Progenitor cell of endocrine pancreas (in vitro differentiated cells): ENCODE data around the gene LCN15. TPM values are rescaled to one million over a fixed set of nuclear protein-coding genes. Genes with fewer than 3 reads are reported as not detected.
A peak's percentile ranks its signal among the peaks of the same experiment; 100 is the strongest.

Experiments used
- DNase-seq: peaks from one replicate; pipeline ENCODE4 v3.0.0; 2021; ENCODE audit warnings: low spot score; ENCODE audit not compliant: unreplicated experiment
- H3K27ac Mint-ChIP-seq: 2 replicates; pipeline ENCODE4 v1.8.0; 2021; ENCODE audit warnings: mild to moderate bottlenecking, moderate library complexity, mixed read lengths
- H3K27me3 Mint-ChIP-seq: 2 replicates; pipeline ENCODE4 v1.8.0; 2021; ENCODE audit warnings: mixed read lengths
- H3K36me3 Mint-ChIP-seq: 2 replicates; pipeline ENCODE4 v1.8.0; 2022; ENCODE audit warnings: mixed read lengths; ENCODE audit not compliant: insufficient read depth
- H3K4me1 Mint-ChIP-seq: 2 replicates; pipeline ENCODE4 v1.8.0; 2021; ENCODE audit warnings: low read depth, mixed read lengths
- H3K4me3 Mint-ChIP-seq: 2 replicates; pipeline ENCODE4 v1.8.0; 2021; ENCODE audit warnings: low read depth, mild to moderate bottlenecking, moderate library complexity, mixed read lengths
- H3K9me3 Mint-ChIP-seq: 2 replicates; pipeline ENCODE4 v1.8.0; 2021; ENCODE audit warnings: low read depth, mixed read lengths
- CTCF ChIP-seq: fragments of 200-600 bp; sonication (generic); IDR thresholded peaks from one replicate; pipeline ENCODE4 v1.5.0; 2021; ENCODE audit warnings: antibody characterized with exemption, mild to moderate bottlenecking; ENCODE audit not compliant: unreplicated experiment
- total RNA-seq: library from RNA; stranded (reverse); gene quantifications from 2 replicates; pipeline ENCODE4 v1.2.1, GENCODE V29; 2021

Gene LCN15
- total RNA-seq, 1 donor from 2014 or later: not detected

- peaks cover 23% of the 10 kb centered on the region for H3K27me3 Mint-ChIP-seq
- DNase-seq: no peak
- no peak for TF ChIP-seq CTCF
- H3K36me3 Mint-ChIP-seq: no peaks in the 10 kb centered on the region
- H3K4me1 Mint-ChIP-seq: peaks cover 1% of the 10 kb centered on the region
- no peak overlapping the region for H3K27ac Mint-ChIP-seq
- no peak overlapping the region for H3K4me3 Mint-ChIP-seq
- H3K9me3 Mint-ChIP-seq: no peaks in the 10 kb centered on the region
Measured at GRCh38 chr9:136735812-136736480, 28.4 kb downstream of the LCN15 start.

- H3K27me3 Mint-ChIP-seq: peaks cover 24% of the 10 kb centered on the region
Measured at GRCh38 chr9:136734837-136735496, 29.4 kb downstream of the LCN15 start.

GRCh38 chr9:136733611-136734010, 30.7 kb downstream of the LCN15 start:
- Mint-ChIP-seq H3K4me1 (peaks cover 1% of the 10 kb centered on the region), H3K4me3 (no peak overlapping the region), H3K27ac (peak overlapping the region; percentile 37), H3K9me3 (no peaks in the 10 kb centered on the region), H3K27me3 (peaks cover 21% of the 10 kb centered on the region), H3K36me3 (no peaks in the 10 kb centered on the region)
- no peak for TF ChIP-seq CTCF
- no peak for DNase-seq

More at GRCh38 chr9:136734837-136735496, 29.4 kb downstream of the LCN15 start:
- DNase-seq: no peak
- Mint-ChIP-seq H3K36me3 (no peaks in the 10 kb centered on the region), H3K9me3 (no peaks in the 10 kb centered on the region), H3K4me1 (peaks cover 1% of the 10 kb centered on the region), H3K4me3 (no peak overlapping the region), H3K27ac (no peak overlapping the region)
- TF ChIP-seq CTCF: no peak

- Mint-ChIP-seq H3K4me1 (peaks cover 1% of the 10 kb centered on the region), H3K27ac (peak overlapping the region; percentile 2), H3K4me3 (no peak overlapping the region), H3K9me3 (no peaks in the 10 kb centered on the region), H3K27me3 (peaks cover 17% of the 10 kb centered on the region), H3K36me3 (no peaks in the 10 kb centered on the region)
- TF ChIP-seq CTCF: no peak
- DNase-seq: no peak
Measured at GRCh38 chr9:136732444-136733178, 31.7 kb downstream of the LCN15 start.

- Mint-ChIP-seq H3K4me1 (peaks cover 19% of the 10 kb centered on the region), H3K27me3 (peaks cover 17% of the 10 kb centered on the region), H3K27ac (no peak overlapping the region), H3K4me3 (peak overlapping the region; percentile 53), H3K9me3 (no peaks in the 10 kb centered on the region), H3K36me3 (peaks cover 4% of the 10 kb centered on the region)
- no peak for TF ChIP-seq CTCF
- no peak for DNase-seq
Measured at GRCh38 chr9:136729926-136730325, 34.4 kb downstream of the LCN15 start.
